ENCODE results near the gene GFM1.

DNA sequence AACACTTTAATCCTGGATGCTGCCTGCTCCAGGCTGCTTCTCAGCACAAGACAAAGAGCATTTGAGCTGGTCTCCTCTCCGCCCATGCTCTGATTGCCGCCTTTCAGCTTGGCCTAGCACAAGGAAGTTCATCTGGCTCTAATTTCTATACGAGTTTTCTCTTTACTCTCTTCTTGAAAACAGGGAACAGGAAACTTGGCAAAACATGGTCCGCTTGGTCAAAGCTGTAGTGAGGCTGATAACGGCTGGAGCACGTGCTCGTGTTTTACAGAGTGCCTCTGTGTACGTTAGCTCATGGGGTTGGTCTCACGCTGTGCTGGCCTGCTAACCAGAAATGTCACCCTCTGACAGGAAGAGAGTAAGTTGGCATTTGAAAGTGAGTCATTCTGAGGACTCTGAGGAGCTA lies 68.8 kb downstream of the GFM1 start:
- TF ChIP-seq EZH2 (IDR thresholded peaks at IDR 0.05; ENCODE audit: low read depth, unreplicated experiment) (no peak), POLR2AphosphoS5 (IDR thresholded peaks at IDR 0.05; ENCODE audit: low read depth) (no peak), ZNF114 (CRISPR knock-in tag; IDR thresholded peaks at IDR 0.05) (no peak), JUNB (IDR thresholded peaks at IDR 0.05; ENCODE audit: unreplicated experiment) (no peak)
- TF ChIP-seq, protein P1, sequence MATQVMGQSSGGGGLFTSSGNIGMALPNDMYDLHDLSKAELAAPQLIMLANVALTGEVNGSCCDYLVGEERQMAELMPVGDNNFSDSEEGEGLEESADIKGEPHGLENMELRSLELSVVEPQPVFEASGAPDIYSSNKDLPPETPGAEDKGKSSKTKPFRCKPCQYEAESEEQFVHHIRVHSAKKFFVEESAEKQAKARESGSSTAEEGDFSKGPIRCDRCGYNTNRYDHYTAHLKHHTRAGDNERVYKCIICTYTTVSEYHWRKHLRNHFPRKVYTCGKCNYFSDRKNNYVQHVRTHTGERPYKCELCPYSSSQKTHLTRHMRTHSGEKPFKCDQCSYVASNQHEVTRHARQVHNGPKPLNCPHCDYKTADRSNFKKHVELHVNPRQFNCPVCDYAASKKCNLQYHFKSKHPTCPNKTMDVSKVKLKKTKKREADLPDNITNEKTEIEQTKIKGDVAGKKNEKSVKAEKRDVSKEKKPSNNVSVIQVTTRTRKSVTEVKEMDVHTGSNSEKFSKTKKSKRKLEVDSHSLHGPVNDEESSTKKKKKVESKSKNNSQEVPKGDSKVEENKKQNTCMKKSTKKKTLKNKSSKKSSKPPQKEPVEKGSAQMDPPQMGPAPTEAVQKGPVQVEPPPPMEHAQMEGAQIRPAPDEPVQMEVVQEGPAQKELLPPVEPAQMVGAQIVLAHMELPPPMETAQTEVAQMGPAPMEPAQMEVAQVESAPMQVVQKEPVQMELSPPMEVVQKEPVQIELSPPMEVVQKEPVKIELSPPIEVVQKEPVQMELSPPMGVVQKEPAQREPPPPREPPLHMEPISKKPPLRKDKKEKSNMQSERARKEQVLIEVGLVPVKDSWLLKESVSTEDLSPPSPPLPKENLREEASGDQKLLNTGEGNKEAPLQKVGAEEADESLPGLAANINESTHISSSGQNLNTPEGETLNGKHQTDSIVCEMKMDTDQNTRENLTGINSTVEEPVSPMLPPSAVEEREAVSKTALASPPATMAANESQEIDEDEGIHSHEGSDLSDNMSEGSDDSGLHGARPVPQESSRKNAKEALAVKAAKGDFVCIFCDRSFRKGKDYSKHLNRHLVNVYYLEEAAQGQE (IDR thresholded peaks at IDR 0.05; ENCODE audit: unreplicated experiment), result no peak
- TF ChIP-seq, protein P2, sequence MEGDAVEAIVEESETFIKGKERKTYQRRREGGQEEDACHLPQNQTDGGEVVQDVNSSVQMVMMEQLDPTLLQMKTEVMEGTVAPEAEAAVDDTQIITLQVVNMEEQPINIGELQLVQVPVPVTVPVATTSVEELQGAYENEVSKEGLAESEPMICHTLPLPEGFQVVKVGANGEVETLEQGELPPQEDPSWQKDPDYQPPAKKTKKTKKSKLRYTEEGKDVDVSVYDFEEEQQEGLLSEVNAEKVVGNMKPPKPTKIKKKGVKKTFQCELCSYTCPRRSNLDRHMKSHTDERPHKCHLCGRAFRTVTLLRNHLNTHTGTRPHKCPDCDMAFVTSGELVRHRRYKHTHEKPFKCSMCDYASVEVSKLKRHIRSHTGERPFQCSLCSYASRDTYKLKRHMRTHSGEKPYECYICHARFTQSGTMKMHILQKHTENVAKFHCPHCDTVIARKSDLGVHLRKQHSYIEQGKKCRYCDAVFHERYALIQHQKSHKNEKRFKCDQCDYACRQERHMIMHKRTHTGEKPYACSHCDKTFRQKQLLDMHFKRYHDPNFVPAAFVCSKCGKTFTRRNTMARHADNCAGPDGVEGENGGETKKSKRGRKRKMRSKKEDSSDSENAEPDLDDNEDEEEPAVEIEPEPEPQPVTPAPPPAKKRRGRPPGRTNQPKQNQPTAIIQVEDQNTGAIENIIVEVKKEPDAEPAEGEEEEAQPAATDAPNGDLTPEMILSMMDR (conservative IDR thresholded peaks at IDR 0.05; ENCODE audit: low read depth in 2 of 2), result no peak
